Activated T-cell treated with anti-CD3 and anti-CD28 coated beads, Interleukin-2, amount 50 U/mL, for 24 hours (primary cell): ENCODE measurements around the gene TMEM161A.
"Not testable (repeated sequence)": the region's sequence is repeated elsewhere in the genome, so short reads cannot be mapped to it uniquely, and the experiment has no call there.

ENCODE experiments used
- DNase-seq: peaks from one replicate; pipeline ENCODE4 v3.0.0-alpha.2; 2020
- H3K27ac Mint-ChIP-seq: 2 replicates; pipeline ENCODE4 v1.8.0; 2020; ENCODE audit warnings: mild to moderate bottlenecking, mixed read lengths
- H3K27me3 Mint-ChIP-seq: 2 replicates; pipeline ENCODE4 v1.8.0; 2020; ENCODE audit warnings: mixed read lengths
- H3K36me3 Mint-ChIP-seq: 2 replicates; pipeline ENCODE4 v1.8.0; 2020; ENCODE audit warnings: low read depth, mixed read lengths
- H3K4me1 Mint-ChIP-seq: 2 replicates; pipeline ENCODE4 v1.8.0; 2020; ENCODE audit warnings: low read depth, mixed read lengths
- H3K4me3 Mint-ChIP-seq: 2 replicates; pipeline ENCODE4 v1.8.0; 2020; ENCODE audit warnings: mild to moderate bottlenecking, moderate library complexity, mixed read lengths
- H3K9me3 Mint-ChIP-seq: 2 replicates; pipeline ENCODE4 v1.8.0; 2020; ENCODE audit warnings: mixed read lengths

The TMEM161A gene

DNA sequence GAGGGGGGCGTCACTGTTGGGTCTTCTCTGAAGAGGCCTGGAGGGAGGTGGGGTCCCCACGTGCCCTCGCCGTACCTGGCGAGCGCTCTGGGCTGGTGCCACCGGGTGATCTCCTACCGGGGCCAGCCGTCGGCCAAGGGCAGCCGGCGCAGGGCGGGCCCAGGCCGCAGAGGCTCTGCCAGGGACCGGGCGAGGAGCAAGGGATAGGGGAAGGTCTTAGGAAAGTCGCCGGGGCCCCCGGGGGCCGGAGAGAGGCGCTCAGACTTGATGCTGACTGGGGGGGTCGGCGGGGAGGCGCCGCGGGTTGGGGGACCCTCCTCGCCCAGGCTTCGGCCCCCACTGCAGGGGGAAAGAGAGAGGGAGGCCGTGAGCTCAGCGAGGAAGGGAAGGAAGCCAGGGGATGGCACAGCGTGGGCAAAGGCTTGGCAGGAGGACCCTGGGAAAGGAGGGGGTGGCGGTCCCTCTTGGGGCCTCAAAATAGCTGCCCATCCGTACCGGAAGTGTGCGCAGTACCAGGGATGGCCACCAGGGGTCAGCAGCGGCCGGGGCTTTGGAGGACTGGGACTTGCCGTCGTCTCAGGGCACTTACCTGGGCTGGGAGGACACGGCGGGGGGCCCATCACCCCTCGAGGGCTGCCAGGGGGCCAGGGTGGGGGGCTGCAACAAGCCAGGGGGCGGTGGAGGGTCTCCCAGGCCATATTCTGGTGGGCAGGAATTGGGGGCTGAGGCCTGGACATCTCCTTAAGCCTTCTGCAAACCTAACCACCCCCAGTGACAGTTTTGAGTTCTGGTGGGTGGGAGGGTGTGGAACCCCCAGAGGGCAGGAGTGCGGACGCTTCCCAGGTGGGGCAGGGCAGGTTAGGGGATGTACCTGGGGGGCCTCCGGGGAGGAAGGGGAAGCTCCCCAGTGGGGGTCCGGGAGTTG is 7.7 kb upstream of the TMEM161A start:
- no peak overlapping the region for H3K4me3 Mint-ChIP-seq
- no peaks in the 10 kb centered on the region for H3K27me3 Mint-ChIP-seq
- no peaks in the 10 kb centered on the region for H3K9me3 Mint-ChIP-seq
- no peak overlapping the region for H3K27ac Mint-ChIP-seq
- H3K4me1 Mint-ChIP-seq, result no peaks in the 10 kb centered on the region
- peak; percentile 94 for DNase-seq
- peaks cover 21% of the 10 kb centered on the region for H3K36me3 Mint-ChIP-seq

DNA sequence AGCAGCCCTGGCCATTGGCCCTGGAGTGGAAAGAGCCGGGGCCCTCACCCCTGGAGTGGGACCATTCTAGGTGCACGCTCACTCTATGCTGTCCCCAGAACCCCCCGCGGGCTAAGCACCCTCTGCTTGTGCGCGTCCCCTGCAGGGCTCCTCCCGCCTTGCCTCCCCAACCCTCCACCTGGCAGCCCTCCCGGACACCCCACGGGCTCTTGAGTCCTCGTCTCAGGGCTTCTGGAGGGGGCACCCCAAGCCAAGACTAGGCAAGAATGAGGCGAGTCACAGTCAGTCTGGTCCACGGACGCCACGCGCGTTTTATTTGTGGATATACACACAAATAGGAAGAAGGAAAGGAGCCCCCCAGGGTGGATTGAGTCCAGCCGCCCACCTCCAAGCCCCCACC is 7.0 kb upstream of the TMEM161A start:
- H3K27ac Mint-ChIP-seq, result no peak overlapping the region
- H3K36me3 Mint-ChIP-seq, result peaks cover 21% of the 10 kb centered on the region
- no peaks in the 10 kb centered on the region for H3K4me1 Mint-ChIP-seq
- no peak overlapping the region for H3K4me3 Mint-ChIP-seq
- H3K27me3 Mint-ChIP-seq, result no peaks in the 10 kb centered on the region
- no peak for DNase-seq
- no peaks in the 10 kb centered on the region for H3K9me3 Mint-ChIP-seq

GRCh38 chr19:19142347-19142746 is 4.1 kb upstream of the TMEM161A start:
- Mint-ChIP-seq H3K4me3 (no peak overlapping the region), H3K27ac (no peak overlapping the region), H3K4me1 (peaks cover 20% of the 10 kb centered on the region), H3K9me3 (no peaks in the 10 kb centered on the region), H3K27me3 (no peaks in the 10 kb centered on the region), H3K36me3 (peaks cover 9% of the 10 kb centered on the region)
- DNase-seq, result no peak

DNA sequence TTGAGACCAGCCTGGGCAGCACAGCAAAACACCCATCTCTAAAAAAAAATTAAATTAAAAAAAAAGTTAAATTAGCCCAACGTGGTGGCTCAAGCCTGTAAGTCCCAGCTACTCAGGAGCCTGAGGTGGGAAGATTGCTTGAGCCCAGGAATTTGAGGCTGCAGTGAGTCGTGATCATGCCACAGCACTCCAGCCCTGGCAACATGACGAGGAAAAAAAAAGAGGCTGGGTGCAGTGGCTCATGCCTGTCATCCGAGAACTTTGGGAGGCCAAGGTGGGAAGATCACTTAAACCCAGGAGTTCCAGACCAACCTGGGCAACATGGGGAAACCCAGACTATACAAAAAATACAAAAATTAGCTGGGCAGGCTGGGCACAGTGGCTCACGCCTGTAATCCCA is 2.2 kb upstream of the TMEM161A start:
- Mint-ChIP-seq H3K4me3 (no peak overlapping the region), H3K9me3 (no peaks in the 10 kb centered on the region)

DNA sequence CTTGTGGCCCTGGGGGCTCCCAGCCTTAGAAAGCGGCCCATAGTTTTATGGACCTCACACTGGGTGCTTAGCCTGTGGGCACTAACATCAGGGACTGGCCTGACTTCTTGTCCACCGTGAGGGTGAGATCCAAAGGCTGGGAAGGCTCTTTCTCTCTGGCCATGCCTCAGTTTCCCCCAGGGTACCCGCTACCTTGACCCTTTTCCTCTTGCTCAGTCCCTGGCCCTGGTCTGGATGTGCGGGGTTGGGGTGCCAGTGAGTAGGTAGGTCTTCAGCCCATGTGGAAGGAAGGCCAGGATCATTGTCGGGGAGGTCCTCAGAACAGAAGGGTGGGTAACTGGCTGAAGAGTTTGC is 1.6 kb upstream of the TMEM161A start:
- no peak overlapping the region for H3K4me3 Mint-ChIP-seq
- H3K4me1 Mint-ChIP-seq, result peaks cover 30% of the 10 kb centered on the region
- H3K36me3 Mint-ChIP-seq, result peaks cover 5% of the 10 kb centered on the region
- DNase-seq, result no peak
- no peaks in the 10 kb centered on the region for H3K27me3 Mint-ChIP-seq
- H3K27ac Mint-ChIP-seq, result no peak overlapping the region
- H3K9me3 Mint-ChIP-seq, result no peaks in the 10 kb centered on the region

More for the DNA sequence above, 2.2 kb upstream of the TMEM161A start:
- H3K36me3 Mint-ChIP-seq, result peaks cover 5% of the 10 kb centered on the region
- no peak overlapping the region for H3K27ac Mint-ChIP-seq
- H3K27me3 Mint-ChIP-seq, result no peaks in the 10 kb centered on the region
- DNase-seq, result no peak
- peaks cover 25% of the 10 kb centered on the region for H3K4me1 Mint-ChIP-seq

GRCh38 chr19:19137556-19138108 is 646 bp downstream of the TMEM161A start:
- peaks cover 32% of the 10 kb centered on the region for H3K4me1 Mint-ChIP-seq
- H3K27ac Mint-ChIP-seq, result peak overlapping the region; percentile 97
- peaks cover 20% of the 10 kb centered on the region for H3K36me3 Mint-ChIP-seq
- DNase-seq, result no peak
- H3K9me3 Mint-ChIP-seq, result peaks cover under 1% of the 10 kb centered on the region
- H3K27me3 Mint-ChIP-seq, result no peaks in the 10 kb centered on the region
- H3K4me3 Mint-ChIP-seq, result peak overlapping the region; percentile 93

- DNase-seq, H3K27ac Mint-ChIP-seq, H3K4me3 Mint-ChIP-seq, H3K9me3 Mint-ChIP-seq, H3K27me3 Mint-ChIP-seq: not testable (repeated sequence)
- Mint-ChIP-seq H3K36me3 (peaks cover 36% of the 10 kb centered on the region), H3K4me1 (peaks cover 32% of the 10 kb centered on the region)
These were observed 2.6 kb downstream of the TMEM161A start for GRCh38 chr19:19135713-19136112.

GRCh38 chr19:19134687-19135158 is 3.6 kb downstream of the TMEM161A start:
- Mint-ChIP-seq H3K9me3 (peaks cover 9% of the 10 kb centered on the region), H3K36me3 (peaks cover 44% of the 10 kb centered on the region), H3K4me3 (no peak overlapping the region), H3K4me1 (peaks cover 32% of the 10 kb centered on the region), H3K27me3 (no peaks in the 10 kb centered on the region), H3K27ac (no peak overlapping the region)
- DNase-seq, result peak; percentile 65

DNA sequence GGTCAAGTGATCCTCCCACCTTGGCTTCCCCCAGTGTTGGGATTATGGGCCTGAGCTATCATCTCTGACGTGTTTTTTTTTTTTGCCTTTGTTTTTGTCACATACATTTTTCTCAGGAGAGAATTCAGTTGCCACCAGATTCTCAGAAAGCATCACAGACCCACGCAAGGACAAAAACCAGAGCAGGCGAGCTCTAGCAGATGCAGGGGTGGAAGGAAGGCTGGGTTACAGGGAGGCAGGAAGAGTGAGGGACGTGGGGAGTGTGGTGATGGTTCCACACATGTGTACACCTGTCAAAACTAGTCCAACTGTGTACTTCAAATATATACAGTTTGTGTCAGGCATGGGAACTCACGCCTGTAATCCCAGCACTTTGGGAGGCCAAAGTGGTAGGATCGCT is 4.3 kb downstream of the TMEM161A start:
- H3K4me1 Mint-ChIP-seq, result peaks cover 29% of the 10 kb centered on the region
- peaks cover 9% of the 10 kb centered on the region for H3K9me3 Mint-ChIP-seq
- DNase-seq, result no peak
- no peak overlapping the region for H3K4me3 Mint-ChIP-seq
- H3K27ac Mint-ChIP-seq, result no peak overlapping the region
- H3K27me3 Mint-ChIP-seq, result no peaks in the 10 kb centered on the region
- H3K36me3 Mint-ChIP-seq, result peaks cover 48% of the 10 kb centered on the region

GRCh38 chr19:19132912-19133311 is 5.4 kb downstream of the TMEM161A start:
- Mint-ChIP-seq H3K36me3 (peaks cover 50% of the 10 kb centered on the region), H3K4me3 (no peak overlapping the region), H3K27ac (no peak overlapping the region), H3K9me3 (peaks cover 9% of the 10 kb centered on the region), H3K27me3 (no peaks in the 10 kb centered on the region), H3K4me1 (peaks cover 18% of the 10 kb centered on the region)
- DNase-seq, result no peak

GRCh38 chr19:19131989-19132388 is 6.3 kb downstream of the TMEM161A start:
- peaks cover 9% of the 10 kb centered on the region for H3K4me1 Mint-ChIP-seq
- peaks cover 9% of the 10 kb centered on the region for H3K9me3 Mint-ChIP-seq
- H3K27me3 Mint-ChIP-seq, result no peaks in the 10 kb centered on the region
- H3K36me3 Mint-ChIP-seq, result peaks cover 52% of the 10 kb centered on the region
- no peak overlapping the region for H3K4me3 Mint-ChIP-seq
- H3K27ac Mint-ChIP-seq, result no peak overlapping the region
- no peak for DNase-seq

DNA sequence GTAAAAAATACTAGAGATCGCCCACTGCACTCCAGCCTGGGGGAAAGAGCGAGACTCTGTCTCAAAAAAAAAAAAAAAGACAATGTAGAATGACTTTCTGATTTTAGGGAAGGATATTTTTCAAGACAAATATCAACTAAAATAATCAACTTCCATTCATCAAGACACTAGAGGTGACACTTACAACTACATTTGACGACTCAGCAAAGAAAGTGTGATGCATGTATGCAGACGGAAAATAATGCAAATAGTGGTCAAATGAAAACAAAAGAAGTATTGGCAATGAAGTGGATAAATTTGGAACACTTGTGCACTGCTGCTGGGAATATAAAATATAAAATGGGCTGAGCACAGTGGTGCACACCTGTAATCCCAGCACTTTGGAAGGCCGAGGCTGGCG is 12.2 kb downstream of the TMEM161A start:
- Mint-ChIP-seq H3K27ac (no peak overlapping the region), H3K4me1 (no peaks in the 10 kb centered on the region), H3K9me3 (peaks cover 11% of the 10 kb centered on the region), H3K4me3 (no peak overlapping the region), H3K36me3 (peaks cover 55% of the 10 kb centered on the region), H3K27me3 (no peaks in the 10 kb centered on the region)
- DNase-seq, result no peak

DNA sequence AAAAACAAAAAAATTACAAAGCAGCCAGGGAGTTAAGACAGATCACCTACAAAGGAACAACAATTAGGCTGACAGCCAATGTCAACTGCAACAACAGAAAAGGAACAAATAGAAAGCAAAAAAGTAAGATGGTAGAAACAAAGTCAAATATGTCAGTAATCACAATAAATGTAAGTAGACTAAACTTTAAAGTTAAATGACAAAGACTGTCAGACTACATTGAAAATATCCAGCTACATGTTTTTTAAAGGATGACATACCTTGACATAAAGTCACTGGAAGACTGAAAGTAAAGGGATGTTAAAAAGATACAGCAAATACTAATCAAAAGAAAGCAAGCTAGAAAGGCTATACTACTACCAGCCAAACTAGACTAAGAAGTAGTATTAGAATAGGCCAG is 14.9 kb downstream of the TMEM161A start:
- H3K27ac Mint-ChIP-seq, result no peak overlapping the region
- DNase-seq, result no peak
- no peaks in the 10 kb centered on the region for H3K4me1 Mint-ChIP-seq
- no peaks in the 10 kb centered on the region for H3K27me3 Mint-ChIP-seq
- peaks cover 11% of the 10 kb centered on the region for H3K9me3 Mint-ChIP-seq
- H3K36me3 Mint-ChIP-seq, result peaks cover 54% of the 10 kb centered on the region
- H3K4me3 Mint-ChIP-seq, result no peak overlapping the region

DNA sequence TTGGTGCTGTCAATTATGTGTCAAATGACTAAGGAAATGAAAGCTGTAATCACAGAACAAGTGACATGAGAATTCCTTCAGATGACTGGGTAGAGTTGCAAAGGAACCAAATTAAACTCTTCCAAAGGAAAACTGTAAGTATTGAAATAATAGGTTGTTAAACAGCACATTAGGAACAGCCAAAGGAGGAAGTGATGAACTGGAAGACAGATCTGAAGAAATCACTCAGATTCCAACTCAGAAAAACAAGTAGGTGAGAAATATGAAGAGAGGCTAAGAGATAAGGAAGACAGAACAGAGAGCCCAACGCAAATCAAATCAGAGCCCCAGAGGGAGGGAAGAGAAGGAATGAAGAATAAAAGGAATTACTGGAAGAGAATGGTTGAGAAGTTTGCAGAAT is 15.4 kb downstream of the TMEM161A start:
- Mint-ChIP-seq H3K27ac (no peak overlapping the region), H3K4me1 (no peaks in the 10 kb centered on the region), H3K4me3 (no peak overlapping the region), H3K9me3 (peaks cover 11% of the 10 kb centered on the region), H3K27me3 (no peaks in the 10 kb centered on the region), H3K36me3 (peaks cover 52% of the 10 kb centered on the region)
- no peak for DNase-seq

DNA sequence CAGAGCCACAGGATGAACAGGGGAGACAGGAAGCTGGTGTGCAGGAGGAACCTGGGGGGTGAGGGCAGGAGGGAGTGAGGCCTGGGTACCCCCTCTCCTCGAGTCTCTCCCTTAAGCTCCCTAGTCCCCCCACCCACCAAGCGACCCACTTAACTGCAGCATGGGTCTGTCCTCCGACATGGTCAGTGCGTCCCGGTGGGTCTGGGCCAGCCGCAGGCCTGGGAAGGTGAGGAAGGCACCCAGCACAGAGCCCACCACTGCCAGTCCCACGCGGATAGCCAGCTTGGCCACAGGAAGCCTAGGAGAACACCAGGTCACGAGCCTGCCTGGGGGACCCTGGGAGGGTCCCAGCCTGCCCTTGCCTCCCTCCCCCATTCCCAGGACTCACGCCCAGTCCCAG is 16.9 kb downstream of the TMEM161A start:
- H3K4me3 Mint-ChIP-seq, result no peak overlapping the region
- H3K27ac Mint-ChIP-seq, result no peak overlapping the region
- peaks cover 11% of the 10 kb centered on the region for H3K9me3 Mint-ChIP-seq
- H3K4me1 Mint-ChIP-seq, result no peaks in the 10 kb centered on the region
- no peak for DNase-seq
- peaks cover 52% of the 10 kb centered on the region for H3K36me3 Mint-ChIP-seq
- H3K27me3 Mint-ChIP-seq, result no peaks in the 10 kb centered on the region
